Urinary bladder (tissue), 4 donors: Measurements from ENCODE around the gene PABPN1. TPM values are rescaled to one million over a fixed set of nuclear protein-coding genes. Genes with fewer than 3 reads are reported as not detected.
"Not testable (repeated sequence)": the region's sequence is repeated elsewhere in the genome, so short reads cannot be mapped to it uniquely, and the experiment has no call there.

ENCODE experiments used
- DNase-seq: peaks from one replicate; pipeline ENCODE4 v3.0.0-alpha.2; 2015; ENCODE audit errors: extremely low spot score
- H3K27ac ChIP-seq: one replicate; pipeline ENCODE4 v1.5.1; 2013; ENCODE audit warnings: low read depth, mild to moderate bottlenecking, moderate library complexity
- H3K36me3 ChIP-seq: one replicate; pipeline ENCODE4 v1.6.1; 2013; ENCODE audit warnings: mild to moderate bottlenecking, moderate library complexity; ENCODE audit not compliant: insufficient read depth
- H3K4me1 ChIP-seq: one replicate; pipeline ENCODE4 v1.6.1; 2013; ENCODE audit warnings: mild to moderate bottlenecking, moderate library complexity; ENCODE audit not compliant: insufficient read depth
- H3K4me3 ChIP-seq: one replicate; pipeline ENCODE4 v1.5.1; 2013; ENCODE audit warnings: low read depth, low read length
- WGBS: extraction: QIAGEN DNeasy Blood & Tissue Kit; methylation state at CpG from one replicate; pipeline ENCODE4 v1.1.7; 2013; 5-methylcytosine and 5-hydroxymethylcytosine counted together
- polyA plus RNA-seq: library from polyadenylated mRNA; stranded (reverse); fragments of 200-250 nt; gene quantifications from one replicate; pipeline ENCODE4 v1.2.3, GENCODE V29; 2013
- total RNA-seq: library from RNA; depleted of rRNA; stranded (reverse); fragments of >200 nt; gene quantifications from one replicate; pipeline ENCODE4 v1.2.3, GENCODE V29; 2014
- donor health status: healthy with polysubstance abuse.
- donor health status: healthy.

Gene PABPN1, protein sequence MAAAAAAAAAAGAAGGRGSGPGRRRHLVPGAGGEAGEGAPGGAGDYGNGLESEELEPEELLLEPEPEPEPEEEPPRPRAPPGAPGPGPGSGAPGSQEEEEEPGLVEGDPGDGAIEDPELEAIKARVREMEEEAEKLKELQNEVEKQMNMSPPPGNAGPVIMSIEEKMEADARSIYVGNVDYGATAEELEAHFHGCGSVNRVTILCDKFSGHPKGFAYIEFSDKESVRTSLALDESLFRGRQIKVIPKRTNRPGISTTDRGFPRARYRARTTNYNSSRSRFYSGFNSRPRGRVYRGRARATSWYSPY
- total RNA-seq (52.0 TPM), polyA plus RNA-seq (84.0 TPM)

- H3K36me3 ChIP-seq = peaks cover 11% of the 10 kb centered on the region
- peak within 1 kb of the TSS; percentile 95 for H3K27ac ChIP-seq
- peak within 1 kb of the TSS; percentile 73 for H3K4me3 ChIP-seq
- DNase-seq = peak; percentile 100
- no peaks in the 10 kb centered on the region for H3K4me1 ChIP-seq
- WGBS = 3% methylated on average over 63 of the region's 63 CpGs
These were observed at the start of gene PABPN1 for GRCh38 chr14:23320584-23321571. TSS of gene PABPN1 (plus strand) at chr14:23321457. CDS start at chr14:23321470, 13 bp downstream.

- H3K4me3 ChIP-seq = no peak overlapping the region
- DNase-seq = no peak
- H3K36me3 ChIP-seq = no peaks in the 10 kb centered on the region
- 92% methylated on average over 2 of the region's 2 CpGs for WGBS
- H3K27ac ChIP-seq = no peak overlapping the region
- H3K4me1 ChIP-seq = no peaks in the 10 kb centered on the region
These were observed 45.8 kb upstream of the PABPN1 start for GRCh38 chr14:23275412-23275811.

DNA sequence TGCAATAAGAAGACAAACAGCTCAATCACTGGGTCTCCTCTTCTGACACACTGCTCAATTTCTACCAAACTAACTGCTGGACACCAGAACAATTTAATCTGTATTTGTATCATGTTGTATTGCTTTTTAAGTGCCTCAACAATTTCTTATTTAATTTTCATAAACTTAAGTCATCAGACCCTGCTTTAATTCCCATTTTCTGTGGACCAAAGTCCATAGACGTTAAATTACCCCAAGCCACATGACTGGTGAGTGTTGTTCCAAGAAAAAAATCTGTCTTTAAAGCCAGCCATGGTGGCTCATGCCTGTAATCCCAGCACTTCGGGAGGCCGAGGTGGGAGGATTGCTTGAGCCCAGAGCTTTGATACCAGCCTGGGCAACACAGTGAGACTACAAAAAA, 44.1 kb upstream of the PABPN1 start:
- no peak overlapping the region for H3K27ac ChIP-seq
- H3K4me1 ChIP-seq = no peaks in the 10 kb centered on the region
- H3K4me3 ChIP-seq = no peak overlapping the region
- 81% methylated on average over 3 of the region's 3 CpGs for WGBS
- no peaks in the 10 kb centered on the region for H3K36me3 ChIP-seq
- DNase-seq = no peak

DNA sequence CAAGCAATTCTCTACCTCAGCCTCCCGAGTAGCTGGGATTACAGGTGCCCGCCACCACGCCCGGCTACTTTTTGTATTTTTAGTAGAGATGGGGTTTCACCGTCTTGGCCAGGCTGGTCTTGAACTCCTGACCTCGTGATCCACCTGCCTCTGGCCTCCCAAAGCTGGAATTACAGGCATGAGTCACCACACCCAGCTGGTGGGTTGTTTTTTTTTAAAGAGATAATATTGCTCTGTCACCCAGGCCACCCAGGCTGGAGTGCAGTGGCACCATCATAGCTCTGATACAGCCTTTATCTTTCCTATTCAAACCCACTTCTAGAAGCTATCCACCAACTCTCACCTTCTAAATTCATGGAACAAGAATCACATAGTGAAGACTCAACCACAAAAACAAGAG, 43.3 kb upstream of the PABPN1 start:
- H3K4me3 ChIP-seq, H3K36me3 ChIP-seq, H3K4me1 ChIP-seq, DNase-seq, H3K27ac ChIP-seq: not testable (repeated sequence)
- WGBS = 93% methylated on average over 6 of the region's 6 CpGs

- Histone ChIP-seq H3K4me3 (no peak overlapping the region), H3K36me3 (peaks cover 2% of the 10 kb centered on the region), H3K4me1 (no peaks in the 10 kb centered on the region), H3K27ac (no peak overlapping the region)
- no peak for DNase-seq
- WGBS = 89% methylated on average over 6 of the region's 6 CpGs
These were observed 40.0 kb upstream of the PABPN1 start for GRCh38 chr14:23281247-23281646.

GRCh38 chr14:23284654-23285529, 36.4 kb upstream of the PABPN1 start:
- 30% methylated on average over 9 of the region's 9 CpGs for WGBS
- Histone ChIP-seq H3K27ac (peak overlapping the region; percentile 97), H3K36me3 (peaks cover 2% of the 10 kb centered on the region), H3K4me1 (no peaks in the 10 kb centered on the region), H3K4me3 (peak overlapping the region; percentile 91)
- no peak for DNase-seq

GRCh38 chr14:23285530-23286019, 35.7 kb upstream of the PABPN1 start:
- peak overlapping the region; percentile 97 for H3K27ac ChIP-seq
- DNase-seq = no peak
- WGBS = under 1% methylated on average over 22 of the region's 22 CpGs
- no peaks in the 10 kb centered on the region for H3K4me1 ChIP-seq
- H3K4me3 ChIP-seq = peak overlapping the region; percentile 91
- peaks cover 2% of the 10 kb centered on the region for H3K36me3 ChIP-seq

DNA sequence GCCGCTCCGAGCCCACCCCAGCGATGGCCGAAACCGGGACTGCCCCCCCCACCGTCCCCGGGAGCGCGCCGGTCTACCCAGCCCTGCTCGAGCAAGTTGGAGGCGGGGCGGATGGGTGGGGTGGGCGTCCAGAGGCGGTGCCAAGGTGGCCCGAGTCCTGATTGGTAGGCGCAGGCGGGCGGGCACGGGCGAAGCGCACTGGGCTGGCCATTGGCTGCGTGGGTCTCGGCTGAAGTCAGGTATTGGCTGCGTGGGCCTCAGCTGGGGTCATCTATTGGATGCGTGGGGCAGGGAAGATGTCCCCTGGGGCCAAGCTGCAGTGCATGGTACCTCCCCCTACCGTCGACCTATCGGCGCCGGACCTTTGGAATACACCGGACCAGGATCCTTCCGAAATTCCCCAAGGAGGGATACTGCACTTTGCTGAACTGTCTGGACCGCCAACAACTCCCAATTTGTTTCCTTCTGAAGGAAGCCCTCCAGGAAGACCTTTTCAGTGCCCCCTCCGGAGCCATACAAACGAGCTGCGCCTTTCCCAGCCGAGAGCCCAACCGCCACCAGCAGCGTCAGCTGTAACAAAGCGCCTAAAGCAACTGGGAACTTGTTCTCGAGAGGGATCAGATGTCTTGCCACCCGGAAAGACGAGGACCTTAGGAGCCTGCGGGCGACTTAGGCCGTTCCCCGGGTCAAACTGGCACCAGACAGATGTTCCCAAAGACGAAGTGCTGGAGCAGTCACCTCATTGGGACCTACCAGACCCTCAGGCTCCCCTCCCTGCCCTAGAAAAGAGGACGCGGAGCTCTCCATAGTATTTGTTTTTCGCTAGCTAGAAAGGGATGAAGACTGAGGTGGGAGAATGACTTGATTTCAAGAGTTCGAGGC, 35.0 kb upstream of the PABPN1 start, which contains the start of gene HOMEZ:
HOMEZ (minus strand) TSS at position 113 of the 882 bp plus-strand sequence. CDS start 180 bp downstream, outside the sequence.
- Histone ChIP-seq H3K36me3 (peaks cover 2% of the 10 kb centered on the region), H3K27ac (peak within 1 kb of the TSS; percentile 97), H3K4me1 (no peaks in the 10 kb centered on the region), H3K4me3 (peak within 1 kb of the TSS; percentile 91)
- WGBS = under 1% methylated on average over 53 of the region's 53 CpGs
- peak; percentile 95 for DNase-seq

DNA sequence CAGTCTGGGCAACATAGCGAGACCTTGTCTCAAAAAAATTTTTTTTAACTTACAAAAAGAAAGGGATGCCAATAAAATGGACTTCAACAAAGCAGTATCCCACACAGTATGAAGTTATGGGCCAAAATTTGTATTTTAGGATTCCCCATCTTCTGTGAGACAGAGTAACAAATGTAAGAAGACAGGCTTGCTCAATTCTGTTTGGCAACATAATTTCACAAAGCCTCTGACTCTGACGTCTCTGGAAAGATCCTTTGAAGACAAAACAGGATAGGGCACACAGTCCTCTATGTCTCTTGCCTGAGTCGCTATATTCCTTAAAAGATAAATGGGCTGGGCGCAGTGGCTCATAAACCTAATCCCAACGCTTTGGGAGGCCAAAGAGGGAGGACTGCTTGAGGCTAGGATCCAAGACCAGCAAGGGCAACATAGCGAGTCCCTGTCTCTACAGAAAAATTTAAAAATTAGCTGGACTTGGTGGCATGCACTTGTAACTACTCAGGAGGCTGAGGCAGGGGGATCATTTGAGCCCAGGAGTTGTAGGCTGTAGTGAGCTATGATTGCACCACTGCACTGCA, 34.3 kb upstream of the PABPN1 start:
- no peak for DNase-seq
- H3K27ac ChIP-seq = peak overlapping the region; percentile 73
- no peaks in the 10 kb centered on the region for H3K4me1 ChIP-seq
- H3K36me3 ChIP-seq = peaks cover 2% of the 10 kb centered on the region
- H3K4me3 ChIP-seq = peak overlapping the region; percentile 91
- WGBS = 42% methylated on average over 6 of the region's 6 CpGs

GRCh38 chr14:23294734-23295561, 26.3 kb upstream of the PABPN1 start:
- no peak for DNase-seq
- Histone ChIP-seq H3K4me1 (no peaks in the 10 kb centered on the region), H3K36me3 (no peaks in the 10 kb centered on the region), H3K4me3 (no peak overlapping the region), H3K27ac (no peak overlapping the region)
- 30% methylated on average over 24 of the region's 24 CpGs for WGBS

DNA sequence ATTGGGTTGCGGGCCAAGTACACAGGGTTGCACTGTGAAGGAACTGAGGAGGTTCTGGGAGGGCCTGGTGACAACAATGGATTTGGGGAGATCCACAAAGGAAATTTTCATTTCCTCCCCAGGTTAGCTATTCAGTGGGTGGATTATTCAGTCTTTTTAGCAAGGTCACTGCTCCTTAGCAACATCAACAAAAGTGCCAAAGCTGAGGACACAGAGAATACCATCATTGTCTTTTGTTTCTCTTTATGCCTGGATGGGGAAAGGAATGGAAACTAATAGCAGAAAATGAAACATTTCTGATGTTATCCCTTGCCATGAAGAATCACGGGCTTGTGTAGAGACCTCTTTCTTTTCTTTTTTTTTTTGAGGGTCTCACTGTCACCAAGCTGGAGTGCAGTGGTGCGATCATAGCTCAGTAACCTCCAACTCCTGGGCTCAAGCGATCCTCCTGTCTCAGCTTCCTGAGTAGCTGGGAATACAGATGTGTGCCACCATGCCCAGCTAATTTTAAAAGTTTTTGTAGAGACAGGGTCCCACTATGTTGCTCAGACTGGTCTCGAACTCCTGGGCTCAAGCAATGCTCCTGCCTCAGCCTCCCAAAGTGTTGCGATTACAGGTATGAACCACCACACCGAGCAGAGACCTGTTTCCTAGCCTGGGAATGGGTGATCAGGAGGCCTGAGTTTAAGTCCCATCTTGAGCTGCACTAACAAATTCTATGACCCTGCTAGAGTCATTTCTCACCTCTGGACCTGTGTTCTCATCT, 25.1 kb upstream of the PABPN1 start:
- no peaks in the 10 kb centered on the region for H3K36me3 ChIP-seq
- no peak for DNase-seq
- no peak overlapping the region for H3K4me3 ChIP-seq
- H3K27ac ChIP-seq = no peak overlapping the region
- H3K4me1 ChIP-seq = no peaks in the 10 kb centered on the region
- WGBS = 92% methylated on average over 7 of the region's 7 CpGs
